LHCN-M2 (cell line): ENCODE measurements around the gene SLC29A1. TPM values are rescaled to one million over a fixed set of nuclear protein-coding genes. Genes with fewer than 3 reads are reported as not detected.

ENCODE experiments used
- total RNA-seq: library from RNA; depleted of rRNA; stranded (reverse); fragments of >200 nt; gene quantifications from 2 replicates; pipeline ENCODE4 v1.2.3, GENCODE V29; 2014; rRNA removed

Gene SLC29A1
- total RNA-seq, 1 experiment from 2014 or later = 77.7 TPM

Other genes starting within 250 kb of the SLC29A1 start
- gene MRPL14, start 96.1 kb upstream of the SLC29A1 start, total RNA-seq = 72.9 and 73.9 TPM in 2 replicates
- gene TMEM63B, start 96.0 kb upstream of the SLC29A1 start, total RNA-seq = 38.2 and 39.0 TPM in 2 replicates
- gene CAPN11, start 64.8 kb upstream of the SLC29A1 start, total RNA-seq = 0.06 TPM in 1 of 2 replicates, not detected in the other
- 10.6 and 38.0 TPM in 2 replicates for gene MYMX, start 6.7 kb upstream of the SLC29A1 start, total RNA-seq
- gene HSP90AB1, start 23.5 kb downstream of the SLC29A1 start, total RNA-seq = 1,077 and 1,155 TPM in 2 replicates
- gene SLC35B2, start 33.9 kb downstream of the SLC29A1 start, total RNA-seq = 111 and 117 TPM in 2 replicates
- 8.6 and 11.5 TPM in 2 replicates for gene NFKBIE, start 42.0 kb downstream of the SLC29A1 start, total RNA-seq
- not detected in 2 replicates for gene TMEM151B, start 46.9 kb downstream of the SLC29A1 start, total RNA-seq
- 17.1 and 23.1 TPM in 2 replicates for gene AARS2, start 89.8 kb downstream of the SLC29A1 start, total RNA-seq
- not detected in 2 replicates for gene SPATS1, start 119.1 kb downstream of the SLC29A1 start, total RNA-seq
- gene CDC5L, start 164.1 kb downstream of the SLC29A1 start, total RNA-seq = 31.4 and 35.0 TPM in 2 replicates